ENCODE data around the gene TNFRSF4. TPM values are rescaled to one million over a fixed set of nuclear protein-coding genes. Genes with fewer than 3 reads are reported as not detected.
A peak's percentile ranks its signal among the peaks of the same experiment; 100 is the strongest.

The TNFRSF4 gene
- total RNA-seq, 1 experiment from 2014 or later, result not detected

DNA sequence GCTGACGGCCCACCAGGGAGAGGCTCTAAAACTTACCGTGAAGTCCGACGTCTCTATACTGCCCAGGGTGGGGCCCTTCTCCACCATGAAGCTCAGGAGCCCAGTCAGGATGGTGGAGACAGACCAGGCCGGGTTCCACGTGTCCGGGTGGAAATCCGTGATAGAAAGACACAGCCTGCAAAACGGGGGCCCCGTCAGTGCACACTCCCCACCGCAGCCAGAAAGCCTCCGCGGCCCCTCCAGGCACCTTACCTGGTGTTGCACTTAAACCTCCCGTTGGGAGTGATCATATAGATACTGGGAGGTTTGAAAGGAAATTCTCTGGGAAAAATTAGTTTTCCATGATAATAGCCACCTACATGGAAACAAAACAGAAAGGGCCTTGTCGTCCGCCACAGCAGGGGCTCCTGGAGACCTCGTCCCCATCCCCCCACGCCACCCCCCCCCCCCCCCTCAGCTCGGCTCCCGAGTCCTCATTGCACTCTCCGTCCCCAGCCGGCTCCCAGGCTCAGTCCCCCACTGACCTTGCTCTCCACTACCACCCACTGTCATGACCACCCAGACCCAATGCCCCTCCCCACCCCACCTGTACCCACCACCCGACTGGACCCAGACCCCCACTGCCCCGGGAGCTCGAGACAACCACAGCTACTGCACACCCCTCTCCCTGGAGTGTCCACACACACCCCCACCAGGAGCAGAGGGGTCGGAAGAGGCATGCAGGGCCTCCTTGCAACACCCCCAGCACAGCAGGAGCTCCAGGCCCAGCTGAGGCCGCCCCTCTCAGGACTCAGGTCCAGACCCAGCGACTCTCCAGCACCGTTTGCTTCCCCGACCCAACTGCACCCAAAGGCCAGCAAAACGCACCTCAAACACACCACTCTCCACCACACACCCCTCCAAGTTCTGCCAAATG lies 43.3 kb upstream of the TNFRSF4 start:
- Histone ChIP-seq H3K9me3 (ENCODE audit: low read length) (no peaks in the 10 kb centered on the region), H3K9me2 (replicated peaks; ENCODE audit: insufficient read depth, low read length) (no peaks in the 10 kb centered on the region), H3K4me1 (ENCODE audit: low read length) (no peaks in the 10 kb centered on the region), H3K4me2 (ENCODE audit: low read depth, low read length, poor library complexity, severe bottlenecking) (no peak overlapping the region), H3K9ac (ENCODE audit: low read length) (no peak overlapping the region), H3K27ac (ENCODE audit: low read length) (no peak overlapping the region), H3K4me3 (ENCODE audit: low read length) (no peak overlapping the region), H2AFZ (ENCODE audit: low read length) (no peak overlapping the region), H3K36me3 (ENCODE audit: insufficient read depth, low read length) (peaks cover 8% of the 10 kb centered on the region), H4K20me1 (ENCODE audit: insufficient read depth, low read depth, low read length) (0 out of 2 replicates have a peak, but pooled peaks cover 4% of the 10 kb centered on the region), H3K27me3 (ENCODE audit: low read length) (no peaks in the 10 kb centered on the region), H3K79me2 (ENCODE audit: low read length) (no peaks in the 10 kb centered on the region)
- DNase-seq, result no peak

DNA sequence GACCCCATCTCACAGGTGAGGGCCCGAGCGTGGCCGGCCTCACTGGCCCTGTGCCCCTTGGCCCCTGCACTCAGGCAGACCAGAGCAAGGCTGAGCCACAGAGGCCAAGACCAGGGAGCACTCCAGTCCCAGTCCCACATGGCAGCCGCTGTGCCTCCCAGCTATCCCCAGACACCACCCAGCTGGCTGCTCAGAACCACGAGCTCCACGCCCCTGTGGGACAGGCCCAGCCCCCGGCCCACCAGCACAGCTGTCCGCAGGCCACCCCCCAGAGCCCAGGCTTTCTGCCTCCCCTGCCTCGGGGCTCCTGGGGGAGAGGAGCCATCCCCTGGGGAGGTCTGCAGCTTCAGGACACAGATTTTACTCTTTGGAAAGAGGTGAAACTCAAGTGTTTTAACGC lies 41.7 kb upstream of the TNFRSF4 start:
- H3K27ac ChIP-seq (ENCODE audit: low read length), result no peak overlapping the region
- H3K4me3 ChIP-seq (ENCODE audit: low read length), result no peak overlapping the region
- H3K27me3 ChIP-seq (ENCODE audit: low read length), result no peaks in the 10 kb centered on the region
- no peak for DNase-seq
- no peaks in the 10 kb centered on the region for H3K79me2 ChIP-seq (ENCODE audit: low read length)
- H3K4me1 ChIP-seq (ENCODE audit: low read length), result no peaks in the 10 kb centered on the region
- H3K9me2 ChIP-seq (replicated peaks; ENCODE audit: insufficient read depth, low read length), result no peaks in the 10 kb centered on the region
- H3K9me3 ChIP-seq (ENCODE audit: low read length), result no peaks in the 10 kb centered on the region
- no peak overlapping the region for H2AFZ ChIP-seq (ENCODE audit: low read length)
- H4K20me1 ChIP-seq (ENCODE audit: insufficient read depth, low read depth, low read length), result 0 out of 2 replicates have a peak, but pooled peaks cover 8% of the 10 kb centered on the region
- H3K36me3 ChIP-seq (ENCODE audit: insufficient read depth, low read length), result peaks cover 8% of the 10 kb centered on the region; the same call in 1 of the 2 replicates
- H3K9ac ChIP-seq (ENCODE audit: low read length), result no peak overlapping the region
- no peak overlapping the region for H3K4me2 ChIP-seq (ENCODE audit: low read depth, low read length, poor library complexity, severe bottlenecking)

DNA sequence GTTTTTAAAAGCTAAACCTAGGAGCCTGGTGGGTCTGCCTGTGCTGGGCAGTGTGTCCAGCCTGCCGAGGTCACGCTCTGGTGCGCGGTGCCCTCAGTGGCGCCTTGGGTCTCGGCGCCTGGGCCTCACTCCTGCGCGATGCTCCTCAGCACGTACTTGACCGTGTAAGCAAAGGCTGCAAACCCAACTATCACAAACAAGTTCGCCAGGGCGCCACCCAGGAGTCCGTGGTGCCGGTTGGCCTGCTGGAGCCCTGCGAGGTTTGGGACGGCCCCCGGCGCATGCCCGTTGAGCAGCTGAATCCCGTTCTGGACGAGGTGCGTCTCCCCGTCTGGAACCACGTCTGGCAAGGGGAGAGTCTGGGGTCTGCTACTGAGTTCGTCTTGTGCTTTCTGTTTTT lies 41.1 kb upstream of the TNFRSF4 start:
- DNase-seq, result no peak
- H3K79me2 ChIP-seq (ENCODE audit: low read length), result no peaks in the 10 kb centered on the region
- no peak overlapping the region for H3K4me3 ChIP-seq (ENCODE audit: low read length)
- H3K4me1 ChIP-seq (ENCODE audit: low read length), result no peaks in the 10 kb centered on the region
- H4K20me1 ChIP-seq (ENCODE audit: insufficient read depth, low read depth, low read length), result 0 out of 2 replicates have a peak, but pooled peaks cover 7% of the 10 kb centered on the region
- no peak overlapping the region for H3K27ac ChIP-seq (ENCODE audit: low read length)
- H3K36me3 ChIP-seq (ENCODE audit: insufficient read depth, low read length), result peaks cover 7% of the 10 kb centered on the region; the same call in 1 of the 2 replicates
- no peaks in the 10 kb centered on the region for H3K9me3 ChIP-seq (ENCODE audit: low read length)
- no peak overlapping the region for H3K4me2 ChIP-seq (ENCODE audit: low read depth, low read length, poor library complexity, severe bottlenecking)
- no peaks in the 10 kb centered on the region for H3K27me3 ChIP-seq (ENCODE audit: low read length)
- H2AFZ ChIP-seq (ENCODE audit: low read length), result no peak overlapping the region
- no peaks in the 10 kb centered on the region for H3K9me2 ChIP-seq (replicated peaks; ENCODE audit: insufficient read depth, low read length)
- no peak overlapping the region for H3K9ac ChIP-seq (ENCODE audit: low read length)

DNA sequence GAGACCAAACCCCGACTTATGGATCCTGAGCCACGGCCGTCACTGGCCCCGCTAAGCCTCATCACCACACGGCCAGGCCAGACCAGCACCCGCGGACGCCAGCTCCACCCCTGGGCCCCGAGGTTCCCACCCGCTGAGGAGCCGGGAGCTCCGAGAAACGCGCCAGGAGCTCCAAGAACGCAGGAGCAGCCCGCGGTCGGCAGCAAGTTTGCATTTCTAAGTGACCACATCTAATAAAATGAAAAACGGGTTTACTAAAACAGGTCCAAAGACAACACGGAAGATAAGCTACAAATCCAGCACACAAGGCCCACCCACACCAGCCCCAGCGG lies 40.7 kb upstream of the TNFRSF4 start:
- Histone ChIP-seq H3K27ac (ENCODE audit: low read length) (no peak overlapping the region), H3K9ac (ENCODE audit: low read length) (no peak overlapping the region), H2AFZ (ENCODE audit: low read length) (no peak overlapping the region), H3K9me3 (ENCODE audit: low read length) (no peaks in the 10 kb centered on the region), H3K4me2 (ENCODE audit: low read depth, low read length, poor library complexity, severe bottlenecking) (no peak overlapping the region), H3K4me3 (ENCODE audit: low read length) (no peak overlapping the region), H4K20me1 (ENCODE audit: insufficient read depth, low read depth, low read length) (0 out of 2 replicates have a peak, but pooled peaks cover 7% of the 10 kb centered on the region), H3K36me3 (ENCODE audit: insufficient read depth, low read length) (0 out of 2 replicates have a peak, but pooled peaks cover 4% of the 10 kb centered on the region), H3K79me2 (ENCODE audit: low read length) (no peaks in the 10 kb centered on the region), H3K9me2 (replicated peaks; ENCODE audit: insufficient read depth, low read length) (no peaks in the 10 kb centered on the region), H3K4me1 (ENCODE audit: low read length) (no peaks in the 10 kb centered on the region), H3K27me3 (ENCODE audit: low read length) (no peaks in the 10 kb centered on the region)
- no peak for DNase-seq

DNA sequence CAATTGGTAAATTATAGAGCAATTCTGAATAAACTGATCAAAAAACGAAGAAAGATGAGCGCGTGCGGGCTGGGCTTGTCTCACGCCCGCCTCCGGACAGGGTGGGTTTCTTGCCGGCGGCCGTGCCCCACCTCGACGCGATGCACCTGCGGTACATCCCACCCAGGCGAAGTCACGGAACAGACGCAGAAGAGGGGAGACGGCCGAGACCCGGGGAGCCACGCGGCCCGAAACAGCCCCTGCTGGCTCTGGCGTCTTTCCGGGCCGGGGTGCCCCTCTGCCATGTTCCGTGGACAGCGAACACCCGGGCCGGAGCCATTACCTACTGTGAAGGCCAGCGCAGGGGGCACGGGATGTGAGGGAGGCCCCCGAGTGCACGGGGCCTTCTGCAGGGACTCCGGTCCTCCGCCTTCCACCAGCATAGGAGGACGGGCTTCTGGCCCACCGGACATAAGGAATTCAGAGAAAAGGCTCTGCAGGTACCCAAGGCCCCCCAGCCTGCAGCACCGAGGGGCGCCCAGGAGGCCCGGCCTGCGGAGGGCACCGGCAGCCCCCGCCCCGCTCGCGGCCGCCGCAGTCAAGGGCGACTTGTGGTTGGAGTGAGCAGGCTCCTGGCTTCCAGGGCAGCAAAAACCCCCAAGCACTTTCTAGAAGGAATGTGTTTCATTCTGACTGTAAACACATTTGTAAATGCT lies 40.2 kb upstream of the TNFRSF4 start:
- Histone ChIP-seq H2AFZ (ENCODE audit: low read length) (no peak overlapping the region), H3K4me1 (ENCODE audit: low read length) (no peaks in the 10 kb centered on the region), H3K9me3 (ENCODE audit: low read length) (no peaks in the 10 kb centered on the region), H3K27ac (ENCODE audit: low read length) (no peak overlapping the region), H3K27me3 (ENCODE audit: low read length) (no peaks in the 10 kb centered on the region), H3K9ac (ENCODE audit: low read length) (no peak overlapping the region), H3K9me2 (replicated peaks; ENCODE audit: insufficient read depth, low read length) (no peaks in the 10 kb centered on the region), H3K4me2 (ENCODE audit: low read depth, low read length, poor library complexity, severe bottlenecking) (no peak overlapping the region), H3K79me2 (ENCODE audit: low read length) (no peaks in the 10 kb centered on the region), H3K36me3 (ENCODE audit: insufficient read depth, low read length) (0 out of 2 replicates have a peak, but pooled peaks cover 4% of the 10 kb centered on the region), H4K20me1 (ENCODE audit: insufficient read depth, low read depth, low read length) (0 out of 2 replicates have a peak, but pooled peaks cover 7% of the 10 kb centered on the region), H3K4me3 (ENCODE audit: low read length) (no peak overlapping the region)
- DNase-seq, result no peak

DNA sequence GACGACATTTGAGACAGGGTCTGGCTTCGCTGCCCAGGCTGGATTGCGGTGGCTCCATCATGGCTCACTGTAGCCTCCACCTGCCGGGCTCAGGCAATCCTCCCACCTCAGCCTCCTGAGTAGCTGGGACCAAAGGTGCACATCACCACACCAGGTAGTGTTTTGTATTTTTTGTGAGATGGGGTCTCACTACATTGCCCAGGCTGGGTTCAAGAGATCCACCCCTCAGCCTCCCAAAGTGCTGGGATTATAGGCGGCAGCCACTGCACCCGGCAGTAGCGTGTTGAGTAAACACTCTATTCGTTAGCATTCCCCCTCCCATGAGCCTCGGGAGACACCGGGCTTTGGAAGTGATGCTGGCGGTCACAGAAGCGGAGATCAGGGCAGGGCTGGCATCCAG lies 39.4 kb upstream of the TNFRSF4 start:
- H2AFZ ChIP-seq (ENCODE audit: low read length), result no peak overlapping the region
- no peaks in the 10 kb centered on the region for H3K79me2 ChIP-seq (ENCODE audit: low read length)
- H4K20me1 ChIP-seq (ENCODE audit: insufficient read depth, low read depth, low read length), result 0 out of 2 replicates have a peak, but pooled peaks cover 7% of the 10 kb centered on the region
- no peaks in the 10 kb centered on the region for H3K9me2 ChIP-seq (replicated peaks; ENCODE audit: insufficient read depth, low read length)
- no peak for DNase-seq
- H3K27ac ChIP-seq (ENCODE audit: low read length), result no peak overlapping the region
- no peak overlapping the region for H3K4me3 ChIP-seq (ENCODE audit: low read length)
- H3K9me3 ChIP-seq (ENCODE audit: low read length), result no peaks in the 10 kb centered on the region
- 0 out of 2 replicates have a peak, but pooled peaks cover 4% of the 10 kb centered on the region for H3K36me3 ChIP-seq (ENCODE audit: insufficient read depth, low read length)
- H3K4me2 ChIP-seq (ENCODE audit: low read depth, low read length, poor library complexity, severe bottlenecking), result no peak overlapping the region
- no peaks in the 10 kb centered on the region for H3K4me1 ChIP-seq (ENCODE audit: low read length)
- no peak overlapping the region for H3K9ac ChIP-seq (ENCODE audit: low read length)
- H3K27me3 ChIP-seq (ENCODE audit: low read length), result no peaks in the 10 kb centered on the region

DNA sequence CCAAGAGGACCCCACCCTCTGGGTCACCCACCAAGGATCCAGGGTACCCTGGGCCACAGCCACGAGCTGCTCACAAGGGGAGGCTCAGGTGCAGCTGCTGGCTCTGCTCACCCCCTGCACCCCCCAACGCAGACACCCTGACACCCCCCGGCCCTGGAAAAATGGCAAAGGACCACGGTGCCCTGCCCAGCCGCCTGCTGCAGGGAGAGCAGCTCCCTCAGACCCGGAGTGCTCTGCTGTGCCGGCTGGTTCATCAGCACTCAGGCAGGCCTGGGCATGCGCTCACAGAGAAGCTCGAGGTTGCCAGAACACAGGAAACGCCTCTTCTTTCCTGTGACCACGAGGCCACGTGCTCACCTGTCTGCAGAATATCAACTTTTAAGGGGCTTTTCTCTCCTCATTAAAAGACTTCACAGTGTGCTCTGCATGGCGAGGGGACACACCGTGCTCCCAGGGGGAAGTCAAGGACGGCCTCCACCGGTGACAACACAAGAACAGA lies 36.9 kb upstream of the TNFRSF4 start:
- peak; percentile 65 for DNase-seq
- Histone ChIP-seq H3K4me3 (ENCODE audit: low read length) (no peak overlapping the region), H3K9me2 (replicated peaks; ENCODE audit: insufficient read depth, low read length) (no peaks in the 10 kb centered on the region), H3K9me3 (ENCODE audit: low read length) (no peaks in the 10 kb centered on the region), H4K20me1 (ENCODE audit: insufficient read depth, low read depth, low read length) (0 out of 2 replicates have a peak, but pooled peaks cover 13% of the 10 kb centered on the region), H3K9ac (ENCODE audit: low read length) (no peak overlapping the region), H2AFZ (ENCODE audit: low read length) (no peak overlapping the region), H3K79me2 (ENCODE audit: low read length) (no peaks in the 10 kb centered on the region), H3K4me1 (ENCODE audit: low read length) (no peaks in the 10 kb centered on the region), H3K36me3 (ENCODE audit: insufficient read depth, low read length) (0 out of 2 replicates have a peak, but pooled peaks cover under 1% of the 10 kb centered on the region), H3K27ac (ENCODE audit: low read length) (no peak overlapping the region), H3K4me2 (ENCODE audit: low read depth, low read length, poor library complexity, severe bottlenecking) (no peak overlapping the region), H3K27me3 (ENCODE audit: low read length) (no peaks in the 10 kb centered on the region)

Data from Karpas-422 (cell line).